Measurements from ENCODE around the gene MYLK. TPM values are rescaled to one million over a fixed set of nuclear protein-coding genes. Genes with fewer than 3 reads are reported as not detected.

MYLK gene
- total RNA-seq, 1 donor from 2014 or later = 81.4 TPM

DNA sequence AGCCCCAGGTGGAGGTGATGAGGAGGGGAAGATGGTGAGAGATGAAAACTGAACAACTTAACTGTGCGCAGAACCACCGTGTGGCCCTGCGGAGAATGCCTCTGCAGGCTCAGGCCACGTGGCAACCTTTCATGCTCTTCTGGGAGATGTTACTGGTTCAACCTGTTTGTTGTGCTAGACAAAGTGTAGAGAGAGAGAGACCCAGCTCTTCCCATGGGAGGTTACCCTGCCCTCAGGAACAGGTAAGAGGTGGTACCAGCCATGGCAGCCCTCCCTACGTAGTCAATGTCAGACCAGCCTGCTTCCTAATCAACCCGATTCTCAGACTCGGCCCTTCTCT lies 262.3 kb downstream of the MYLK start:
- no peak overlapping the region for H3K4me3 ChIP-seq (ENCODE audit: low read depth, low read length)
- no peak for DNase-seq (ENCODE audit: low read depth)
- TF ChIP-seq, protein P1, sequence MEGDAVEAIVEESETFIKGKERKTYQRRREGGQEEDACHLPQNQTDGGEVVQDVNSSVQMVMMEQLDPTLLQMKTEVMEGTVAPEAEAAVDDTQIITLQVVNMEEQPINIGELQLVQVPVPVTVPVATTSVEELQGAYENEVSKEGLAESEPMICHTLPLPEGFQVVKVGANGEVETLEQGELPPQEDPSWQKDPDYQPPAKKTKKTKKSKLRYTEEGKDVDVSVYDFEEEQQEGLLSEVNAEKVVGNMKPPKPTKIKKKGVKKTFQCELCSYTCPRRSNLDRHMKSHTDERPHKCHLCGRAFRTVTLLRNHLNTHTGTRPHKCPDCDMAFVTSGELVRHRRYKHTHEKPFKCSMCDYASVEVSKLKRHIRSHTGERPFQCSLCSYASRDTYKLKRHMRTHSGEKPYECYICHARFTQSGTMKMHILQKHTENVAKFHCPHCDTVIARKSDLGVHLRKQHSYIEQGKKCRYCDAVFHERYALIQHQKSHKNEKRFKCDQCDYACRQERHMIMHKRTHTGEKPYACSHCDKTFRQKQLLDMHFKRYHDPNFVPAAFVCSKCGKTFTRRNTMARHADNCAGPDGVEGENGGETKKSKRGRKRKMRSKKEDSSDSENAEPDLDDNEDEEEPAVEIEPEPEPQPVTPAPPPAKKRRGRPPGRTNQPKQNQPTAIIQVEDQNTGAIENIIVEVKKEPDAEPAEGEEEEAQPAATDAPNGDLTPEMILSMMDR (conservative IDR thresholded peaks at IDR 0.05; ENCODE audit: low read depth, low read length) = no peak

DNA sequence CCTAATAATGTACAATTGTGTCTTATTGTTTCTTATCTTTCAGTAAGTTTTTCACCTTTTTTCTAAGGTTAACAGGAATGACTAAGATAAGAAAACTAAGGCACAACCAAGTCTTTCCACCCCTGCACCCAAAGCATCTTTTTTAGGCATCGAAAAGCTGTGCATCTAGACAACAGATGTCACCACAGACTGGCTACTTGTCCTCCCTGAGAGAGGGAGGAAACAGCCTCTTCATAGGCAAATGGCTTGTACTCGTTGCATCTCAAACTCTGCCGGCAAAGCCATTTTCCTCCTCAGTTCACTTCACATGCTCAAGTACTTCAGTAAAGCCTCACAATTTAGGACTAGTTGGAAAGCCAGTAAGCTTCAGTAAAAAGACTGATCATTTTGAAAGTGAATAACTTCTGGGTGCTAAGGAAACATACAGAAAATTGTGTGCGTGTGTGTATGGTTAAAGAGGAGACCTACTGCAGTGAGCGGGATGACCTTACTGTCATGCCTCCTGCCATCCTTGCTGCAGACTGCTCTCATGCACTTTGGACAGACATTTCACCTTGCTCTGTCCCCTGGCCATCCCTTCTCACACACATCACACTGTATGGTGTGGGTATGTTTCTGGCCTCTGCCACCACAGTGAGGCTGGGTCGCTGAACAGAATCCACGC lies 262.8 kb downstream of the MYLK start:
- DNase-seq (ENCODE audit: low read depth) = no peak
- TF ChIP-seq, protein P1 (conservative IDR thresholded peaks at IDR 0.05; ENCODE audit: low read depth, low read length) = no peak
- H3K4me3 ChIP-seq (ENCODE audit: low read depth, low read length) = no peak overlapping the region

- TF ChIP-seq, protein P1 (conservative IDR thresholded peaks at IDR 0.05; ENCODE audit: low read depth, low read length) = no peak
- DNase-seq (ENCODE audit: low read depth) = no peak
- H3K4me3 ChIP-seq (ENCODE audit: low read depth, low read length) = no peak overlapping the region
These were observed 263.8 kb downstream of the MYLK start for GRCh38 chr3:123620343-123620742.

GRCh38 chr3:123618768-123619484 lies 265.2 kb downstream of the MYLK start:
- no peak for DNase-seq (ENCODE audit: low read depth)
- H3K4me3 ChIP-seq (ENCODE audit: low read depth, low read length) = no peak overlapping the region
- TF ChIP-seq, protein P1 (conservative IDR thresholded peaks at IDR 0.05; ENCODE audit: low read depth, low read length) = no peak

- no peak for DNase-seq (ENCODE audit: low read depth)
- H3K4me3 ChIP-seq (ENCODE audit: low read depth, low read length) = no peak overlapping the region
- TF ChIP-seq, protein P1 (conservative IDR thresholded peaks at IDR 0.05; ENCODE audit: low read depth, low read length) = no peak
These were observed 265.9 kb downstream of the MYLK start for GRCh38 chr3:123618076-123618708.

GRCh38 chr3:123616593-123616992 lies 267.5 kb downstream of the MYLK start:
- no peak for DNase-seq (ENCODE audit: low read depth)

More at GRCh38 chr3:123616593-123616992, 267.5 kb downstream of the MYLK start:
- no peak overlapping the region for H3K4me3 ChIP-seq (ENCODE audit: low read depth, low read length)
- TF ChIP-seq, protein P1 (conservative IDR thresholded peaks at IDR 0.05; ENCODE audit: low read depth, low read length) = no peak
